HG03045 (cell line): ENCODE measurements around the gene RANBP10.

ENCODE experiments used
- ATAC-seq: cut with Tn5 transposase; IDR thresholded peaks from one replicate; pipeline ENCODE4 v1.9.1; 2021; ENCODE audit warnings: mild to moderate bottlenecking, moderate library complexity; ENCODE audit not compliant: unreplicated experiment

The RANBP10 gene

GRCh38 chr16:67828651-67829050, 22.3 kb upstream of the RANBP10 start:
- no peak for ATAC-seq

- no peak for ATAC-seq
Observed at GRCh38 chr16:67825906-67826305, 19.5 kb upstream of the RANBP10 start.

- no peak for ATAC-seq
Observed at GRCh38 chr16:67825119-67825518, 18.8 kb upstream of the RANBP10 start.

GRCh38 chr16:67822511-67822910, 16.2 kb upstream of the RANBP10 start:
- no peak for ATAC-seq

- no peak for ATAC-seq
Observed at GRCh38 chr16:67820608-67821259, 14.4 kb upstream of the RANBP10 start.

- ATAC-seq = no peak
Observed at GRCh38 chr16:67814567-67814966, 8.2 kb upstream of the RANBP10 start.

GRCh38 chr16:67811899-67812298, 5.5 kb upstream of the RANBP10 start:
- no peak for ATAC-seq

GRCh38 chr16:67807148-67807682, 855 bp upstream of the RANBP10 start:
- peak; percentile 1 for ATAC-seq

GRCh38 chr16:67805718-67806427, 487 bp downstream of the RANBP10 start:
- ATAC-seq = peak; percentile 4

- ATAC-seq = no peak
Observed at GRCh38 chr16:67804853-67805542, 1.4 kb downstream of the RANBP10 start.

- ATAC-seq = no peak
Observed at GRCh38 chr16:67803894-67804293, 2.5 kb downstream of the RANBP10 start.

- no peak for ATAC-seq
Observed at GRCh38 chr16:67801883-67802282, 4.5 kb downstream of the RANBP10 start.

GRCh38 chr16:67801241-67801640, 5.1 kb downstream of the RANBP10 start:
- no peak for ATAC-seq

GRCh38 chr16:67800338-67800926, 5.9 kb downstream of the RANBP10 start:
- ATAC-seq = no peak

GRCh38 chr16:67796099-67796718, 10.2 kb downstream of the RANBP10 start:
- no peak for ATAC-seq

GRCh38 chr16:67790071-67790470, 16.3 kb downstream of the RANBP10 start:
- ATAC-seq = no peak

- ATAC-seq = no peak
Observed at GRCh38 chr16:67786491-67786890, 19.9 kb downstream of the RANBP10 start.

- ATAC-seq = no peak
Observed at GRCh38 chr16:67783353-67783725, 23.0 kb downstream of the RANBP10 start.

- ATAC-seq = no peak
Observed at GRCh38 chr16:67782567-67783352, 23.6 kb downstream of the RANBP10 start.

- no peak for ATAC-seq
Observed at GRCh38 chr16:67781565-67781921, 24.8 kb downstream of the RANBP10 start.
